ENCODE results near the gene APEH.

GRCh38 chr3:49644684-49645083 lies 29.5 kb upstream of the APEH start:
- no peak for TF ChIP-seq HDAC2 (IDR thresholded peaks at IDR 0.05)
- TF ChIP-seq EZH2 (IDR thresholded peaks at IDR 0.05; ENCODE audit: borderline replicate concordance, low read depth, low read length) = no peak
- no peak for TF ChIP-seq CTCF (IDR thresholded peaks at IDR 0.05 in 2 of 3, conservative IDR thresholded peaks at IDR 0.05 in 1 of 3; ENCODE audit: insufficient read depth in 2 of 3, low read depth in 1 of 3, low read length in 3 of 3)
- TF ChIP-seq RBFOX2 (IDR thresholded peaks at IDR 0.05; ENCODE audit: low read depth, low read length) = no peak
- TF ChIP-seq HSF4 (CRISPR knock-in tag; IDR thresholded peaks at IDR 0.05; ENCODE audit: borderline replicate concordance) = no peak
- no peak for TF ChIP-seq LEF1 (IDR thresholded peaks at IDR 0.05)
- no peak for TF ChIP-seq SNRNP70 (optimal IDR thresholded peaks at IDR 0.05; ENCODE audit: low read depth, low read length)
- no peak for TF ChIP-seq POLR2AphosphoS5 (IDR thresholded peaks at IDR 0.05; ENCODE audit: control insufficient read depth, insufficient read depth, low read depth, low read length)
- no peak for TF ChIP-seq ZNF696 (CRISPR knock-in tag; conservative IDR thresholded peaks at IDR 0.05)
- no peak for TF ChIP-seq SP2 (IDR thresholded peaks at IDR 0.05; ENCODE audit: extremely low read depth, low read depth, low read length, poor library complexity, severe bottlenecking)
- no peak for TF ChIP-seq BCL6 (CRISPR knock-in tag; IDR thresholded peaks at IDR 0.05)
- TF ChIP-seq ZNF121 (CRISPR knock-in tag; conservative IDR thresholded peaks at IDR 0.05) = no peak
- no peak for TF ChIP-seq ZZZ3 (IDR thresholded peaks at IDR 0.05)
- TF ChIP-seq TGIF2 (CRISPR knock-in tag; IDR thresholded peaks at IDR 0.05) = no peak
